Measurements from ENCODE around the gene MAGI2.
"Not testable (repeated sequence)": the region's sequence is repeated elsewhere in the genome, so short reads cannot be mapped to it uniquely, and the experiment has no call there.

MAGI2 gene

DNA sequence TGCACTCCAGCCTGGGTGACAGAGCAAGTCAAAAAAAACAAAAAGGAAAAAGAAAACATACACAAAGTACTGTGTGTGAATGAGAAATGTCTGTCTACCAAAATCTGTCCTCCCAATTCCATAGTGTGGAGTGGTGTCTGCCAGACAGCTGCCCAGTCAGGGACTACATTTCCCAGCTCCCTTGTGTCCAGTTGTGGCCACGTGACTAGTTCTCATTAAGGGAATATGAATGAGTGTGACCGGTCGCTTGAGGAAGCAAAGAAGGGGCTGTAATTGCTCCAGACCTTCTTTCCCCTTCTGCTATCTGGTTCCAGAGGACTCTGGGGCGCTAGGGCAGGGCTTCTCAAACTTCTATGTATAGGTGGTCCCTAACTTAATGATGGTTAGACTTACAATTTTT lies 1450.8 kb downstream of the MAGI2 start:
- DNase-seq: no peak

DNA sequence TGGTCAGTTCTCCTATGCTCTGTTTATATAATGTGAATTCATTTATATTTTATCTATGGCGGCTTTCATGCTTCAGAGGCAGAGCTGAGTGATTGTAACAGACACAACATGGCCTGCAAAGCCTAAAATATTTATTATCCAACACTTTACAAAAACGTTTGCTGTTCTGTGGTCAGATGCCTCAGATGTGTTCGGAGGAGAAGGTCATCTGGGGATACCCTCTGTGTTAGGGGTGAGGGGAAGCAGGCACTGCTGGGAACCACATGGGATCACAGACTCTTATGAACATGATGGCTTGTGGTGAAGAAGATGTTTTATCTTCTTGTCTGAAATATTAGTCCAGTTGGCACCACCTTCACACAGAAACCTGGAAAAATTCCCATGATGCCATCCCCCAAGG lies 1451.4 kb downstream of the MAGI2 start:
- no peak for DNase-seq

DNA sequence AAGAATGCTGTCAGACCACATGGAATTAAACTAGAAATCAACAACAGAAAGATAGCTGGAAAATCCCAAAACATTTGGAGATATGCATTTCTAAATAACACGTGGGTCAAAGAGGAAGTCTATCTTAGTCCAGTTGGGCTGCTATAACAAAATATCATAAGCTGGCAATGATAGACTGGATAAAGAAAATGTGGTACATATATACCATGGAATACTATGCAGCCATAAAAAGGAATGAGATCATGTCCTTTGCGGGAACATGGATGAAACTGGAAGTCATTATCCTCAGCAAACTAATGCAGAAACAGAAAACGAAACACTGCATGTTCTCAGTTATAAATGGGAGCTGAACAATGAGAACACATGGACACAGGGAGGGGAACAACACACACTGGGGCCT lies 1454.3 kb downstream of the MAGI2 start:
- DNase-seq: not testable (repeated sequence)

DNA sequence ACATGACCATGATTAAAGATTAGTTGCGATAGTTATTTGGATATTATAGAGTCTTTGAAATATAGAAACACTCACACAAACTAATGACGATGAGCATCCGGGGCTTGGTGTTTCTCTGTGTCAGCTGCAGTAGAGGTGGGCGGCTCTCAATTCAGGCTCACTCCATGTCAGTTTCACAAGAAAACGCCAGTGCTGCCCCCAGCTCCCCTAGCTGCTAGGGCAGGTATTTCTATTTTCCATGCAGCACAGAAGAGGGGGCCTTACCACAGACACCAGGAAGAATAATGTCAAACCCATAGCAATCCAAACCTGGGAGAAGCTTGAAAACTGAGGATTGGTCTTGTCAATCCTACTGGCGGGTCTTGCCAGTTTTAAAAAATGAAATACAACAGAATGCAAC lies 1457.8 kb downstream of the MAGI2 start:
- peak; percentile 42 for DNase-seq

DNA sequence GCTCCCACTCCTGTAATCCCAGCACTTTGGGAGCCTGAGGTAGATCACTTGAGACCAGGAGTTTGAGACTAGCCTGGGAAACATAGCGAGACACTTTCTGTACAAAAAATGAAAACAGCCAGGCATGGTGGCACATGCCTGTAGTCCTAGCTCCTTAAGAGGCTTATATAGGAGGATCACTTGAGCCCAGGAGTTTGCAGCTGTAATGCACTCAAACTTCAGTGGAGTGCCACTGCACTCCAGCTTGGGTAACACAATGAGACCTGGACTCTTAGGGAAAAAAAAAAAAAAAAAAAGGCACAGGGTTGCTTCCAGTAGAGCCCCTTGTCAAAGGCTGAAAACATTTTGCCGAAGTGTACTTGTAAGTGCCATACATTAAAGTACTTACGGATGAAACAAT lies 1459.6 kb downstream of the MAGI2 start:
- DNase-seq: no peak

DNA sequence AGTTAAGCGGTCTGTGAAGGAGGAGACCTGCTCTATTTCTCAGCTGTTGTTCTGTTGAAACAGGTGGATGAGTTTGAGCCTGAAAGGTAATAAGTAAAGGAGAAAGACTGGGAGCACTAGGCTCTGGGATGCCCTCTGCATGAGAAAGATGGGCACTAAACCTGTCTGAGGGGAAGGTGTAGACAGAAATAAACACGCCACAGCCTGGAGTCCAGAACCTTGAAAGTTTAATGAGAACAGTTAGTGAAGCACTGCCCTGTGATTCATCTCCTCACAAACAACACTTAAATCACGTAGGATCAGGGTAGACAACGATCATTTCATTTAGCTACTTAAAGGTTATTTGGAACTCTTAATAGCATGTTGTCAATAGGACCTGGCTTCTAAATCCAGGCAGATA lies 1461.8 kb downstream of the MAGI2 start:
- no peak for DNase-seq

DNA sequence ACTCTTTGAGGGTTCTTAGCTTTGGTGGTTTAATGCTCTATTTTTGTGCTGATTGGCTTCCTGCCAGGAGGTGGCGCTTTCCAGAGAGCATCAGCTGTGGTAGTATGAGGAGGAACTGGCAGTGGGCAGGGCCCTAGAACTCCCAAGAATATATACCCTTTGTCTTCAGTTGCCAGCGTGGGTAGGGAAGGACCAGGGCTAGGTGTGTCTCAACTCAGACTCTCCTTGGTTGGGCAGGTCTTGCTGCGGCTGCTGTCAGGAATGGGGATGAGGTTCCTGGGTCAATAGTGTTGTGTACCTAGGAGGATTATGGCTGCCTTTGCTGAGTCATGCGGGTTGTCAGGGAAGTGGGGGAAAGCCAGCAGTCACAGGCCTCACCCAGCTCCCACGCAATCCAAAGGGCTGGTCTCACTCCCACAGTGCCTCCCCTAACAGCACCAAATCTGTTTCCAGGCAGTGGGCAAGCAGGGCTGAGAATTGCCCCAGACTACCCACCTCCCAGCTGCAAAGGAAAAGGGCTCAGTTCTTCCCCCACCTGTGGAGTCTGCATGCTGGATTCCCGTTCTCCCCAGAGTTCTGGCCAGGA lies 1463.4 kb downstream of the MAGI2 start:
- DNase-seq: peak; percentile 97

DNA sequence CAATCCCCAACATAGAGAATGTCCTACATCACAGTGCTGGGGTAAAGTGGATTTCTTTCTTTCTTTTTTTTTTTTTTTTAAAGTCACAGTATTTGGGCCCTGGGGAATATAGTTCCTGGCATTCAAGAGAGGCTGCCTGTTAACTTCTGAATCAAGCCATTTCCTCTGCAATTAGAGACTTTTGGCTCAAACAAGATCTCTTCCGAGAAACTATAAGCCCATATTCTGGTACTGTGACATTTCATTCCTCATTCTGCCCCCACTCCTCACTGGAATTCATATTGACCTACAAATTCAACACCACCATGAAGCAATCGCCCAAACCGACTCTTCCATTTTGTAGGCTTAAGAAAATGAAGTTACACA lies 1467.5 kb downstream of the MAGI2 start:
- no peak for DNase-seq

DNA sequence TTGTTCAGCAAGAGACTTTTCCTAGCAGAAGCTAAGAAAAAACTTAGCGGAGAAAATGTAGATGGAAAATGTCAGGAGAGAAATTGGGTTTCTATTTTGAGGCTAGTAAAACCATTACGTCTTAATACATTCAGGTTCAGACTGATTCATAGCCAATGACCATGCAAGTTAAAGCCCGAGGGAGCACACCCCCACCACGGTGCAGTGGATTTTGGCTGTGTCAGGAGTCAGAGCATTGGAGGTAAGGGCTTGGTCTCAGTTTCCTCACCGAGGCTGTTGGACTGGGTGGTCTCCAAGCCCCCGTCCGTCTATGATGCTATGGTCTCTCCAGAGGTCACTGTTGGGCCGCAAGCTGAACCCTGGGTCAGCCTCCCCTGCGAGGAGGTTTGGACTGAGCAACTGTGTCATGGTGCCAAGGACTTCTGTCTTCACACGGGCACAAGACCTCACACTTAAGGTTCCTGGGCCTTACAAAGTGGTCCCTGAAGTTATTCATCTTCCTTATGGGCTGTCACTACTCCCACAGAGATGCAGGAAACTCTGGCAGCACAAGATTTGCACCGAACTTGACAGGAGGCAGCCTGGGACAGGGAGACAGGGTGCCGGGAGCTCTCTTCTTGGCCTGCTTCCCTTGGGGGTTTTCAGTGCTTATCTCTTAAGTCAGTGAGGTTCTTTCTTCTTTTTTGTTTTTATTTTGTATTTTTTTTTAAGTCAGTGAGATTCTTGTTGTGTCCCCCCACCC lies 1468.1 kb downstream of the MAGI2 start:
- no peak for DNase-seq

DNA sequence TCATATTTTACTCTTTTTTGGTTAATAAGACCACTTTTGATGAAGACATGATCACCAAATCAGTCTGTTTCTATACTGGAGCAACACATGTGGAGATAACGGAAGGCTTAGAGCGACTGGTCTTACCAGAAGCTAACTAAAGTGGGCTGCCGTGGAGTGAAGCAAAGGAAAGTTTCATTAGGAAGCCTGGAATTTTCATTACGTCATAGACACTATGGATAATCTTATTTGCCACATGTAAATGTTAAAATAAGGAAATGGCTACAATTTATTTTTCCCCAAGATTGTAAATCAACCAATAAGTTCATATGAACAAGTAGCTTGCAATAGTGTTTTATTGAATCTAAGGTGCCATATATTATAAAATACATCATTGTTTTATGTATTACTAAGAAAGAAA lies 1469.5 kb downstream of the MAGI2 start:
- DNase-seq: no peak

DNA sequence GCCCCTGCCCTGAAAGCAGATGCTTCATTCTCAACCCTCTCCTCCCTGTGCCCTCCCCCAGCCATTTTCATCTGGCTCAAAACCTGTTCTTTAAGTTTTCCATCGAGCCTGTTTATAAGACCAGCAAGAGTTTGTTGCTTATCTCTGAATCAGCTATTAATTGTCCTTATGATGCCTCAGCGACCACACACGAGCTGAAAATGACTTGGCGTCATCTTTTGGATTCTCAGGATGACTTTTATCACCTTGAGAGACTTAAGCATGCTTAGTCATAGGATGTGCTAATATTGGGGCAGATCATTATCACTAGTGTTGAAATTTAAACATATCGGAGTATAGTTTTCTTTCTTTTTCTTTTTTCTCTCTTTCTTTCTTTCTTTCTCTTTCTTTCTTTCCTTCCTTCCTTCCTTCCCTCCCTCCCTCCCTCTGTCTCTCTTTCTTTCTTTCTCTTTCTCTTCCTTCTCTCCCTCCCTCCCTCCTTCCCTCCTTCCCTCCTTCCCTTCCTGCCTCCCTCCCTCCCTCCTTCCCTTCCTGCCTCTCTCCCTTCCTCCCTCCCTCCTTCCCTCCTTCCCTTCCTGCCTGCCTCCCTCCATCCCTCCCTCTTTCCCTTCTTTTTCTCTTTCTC lies 1470.4 kb downstream of the MAGI2 start:
- no peak for DNase-seq

DNA sequence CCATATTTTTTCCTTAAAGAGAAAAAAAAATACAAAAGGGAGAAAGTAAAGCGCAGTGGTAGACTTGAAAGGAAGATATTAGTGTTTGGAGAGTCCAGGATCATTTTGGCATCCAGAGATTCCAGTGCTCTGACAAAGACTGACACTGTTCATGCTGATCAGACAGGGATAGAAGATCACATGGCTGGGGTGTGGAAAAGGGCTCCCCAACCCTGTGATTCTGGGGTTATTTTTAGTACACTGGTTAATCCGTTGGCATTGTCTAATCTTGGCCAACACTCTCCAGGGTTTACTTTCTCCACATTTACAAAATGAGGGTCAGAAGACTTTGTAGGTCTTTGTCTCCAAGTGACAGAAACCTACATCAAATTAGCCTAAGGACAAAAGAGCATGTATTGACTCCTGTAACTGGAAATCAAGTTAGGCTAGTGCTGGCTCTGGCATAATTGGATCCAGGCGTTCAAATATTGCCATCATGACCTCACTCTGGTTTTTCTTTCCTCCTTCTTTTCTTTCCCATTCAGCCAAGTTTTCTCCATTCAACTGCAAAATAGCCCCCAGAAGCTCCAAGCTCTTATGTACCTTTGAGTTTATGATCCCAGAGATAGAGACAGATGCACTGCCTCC lies 1473.3 kb downstream of the MAGI2 start:
- no peak for DNase-seq

DNA sequence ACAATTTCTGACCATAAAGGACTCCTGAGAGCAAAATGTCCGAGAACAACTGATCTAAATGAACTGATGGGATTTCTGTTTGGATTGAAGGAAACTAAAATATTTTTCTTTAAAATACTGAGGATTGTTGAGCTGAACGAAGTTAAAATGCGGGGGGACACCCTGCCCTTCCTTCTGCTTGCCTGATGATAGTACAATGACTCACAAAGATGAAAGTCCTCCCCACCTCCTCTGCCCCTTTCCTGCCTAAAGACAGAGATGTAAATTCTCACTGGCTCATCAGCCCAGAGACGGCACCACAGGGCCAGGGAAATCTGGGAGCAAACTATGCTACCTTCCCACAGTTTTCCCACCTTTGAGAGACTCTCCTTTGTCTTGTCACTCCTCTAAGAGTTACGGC lies 1474.2 kb downstream of the MAGI2 start:
- DNase-seq: no peak

DNA sequence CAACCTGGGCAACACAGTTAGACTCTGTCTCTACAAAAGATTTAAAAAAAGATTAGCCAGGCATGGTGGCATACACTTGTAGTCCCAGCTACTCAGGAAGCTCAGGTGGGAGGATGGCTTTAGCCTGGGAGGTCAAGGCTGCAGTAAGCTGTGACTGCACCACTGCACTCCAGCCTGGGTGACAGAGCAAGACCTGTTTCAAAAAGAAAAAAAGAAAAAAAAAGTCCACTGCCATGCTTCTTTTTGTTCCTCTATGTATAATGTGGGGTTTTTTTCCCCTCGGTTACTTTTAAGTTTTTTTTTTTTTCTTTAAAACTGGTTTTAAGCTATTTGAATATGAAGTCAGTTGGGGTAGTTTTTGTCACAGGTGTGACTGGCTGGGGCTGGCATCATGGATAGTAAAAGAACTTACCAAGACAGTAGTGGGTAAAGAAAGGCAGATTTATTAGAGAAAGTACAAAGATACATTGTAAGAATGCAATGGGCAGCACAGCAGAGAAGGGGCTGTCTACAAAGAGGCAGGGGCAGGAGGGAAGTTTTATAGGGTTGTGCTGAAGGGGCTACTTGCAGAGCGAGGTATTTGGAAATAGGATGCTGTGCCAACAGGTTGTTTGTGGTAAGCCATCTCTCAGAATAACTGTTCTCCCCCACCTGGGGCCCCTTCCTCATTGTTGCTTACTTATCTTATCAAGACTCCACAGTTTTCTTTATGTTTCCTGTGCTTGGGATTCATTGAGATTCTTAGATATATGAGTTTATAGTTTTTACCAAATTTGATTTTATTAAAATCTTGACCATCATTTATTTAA lies 1477.6 kb downstream of the MAGI2 start:
- DNase-seq: peak; percentile 47

DNA sequence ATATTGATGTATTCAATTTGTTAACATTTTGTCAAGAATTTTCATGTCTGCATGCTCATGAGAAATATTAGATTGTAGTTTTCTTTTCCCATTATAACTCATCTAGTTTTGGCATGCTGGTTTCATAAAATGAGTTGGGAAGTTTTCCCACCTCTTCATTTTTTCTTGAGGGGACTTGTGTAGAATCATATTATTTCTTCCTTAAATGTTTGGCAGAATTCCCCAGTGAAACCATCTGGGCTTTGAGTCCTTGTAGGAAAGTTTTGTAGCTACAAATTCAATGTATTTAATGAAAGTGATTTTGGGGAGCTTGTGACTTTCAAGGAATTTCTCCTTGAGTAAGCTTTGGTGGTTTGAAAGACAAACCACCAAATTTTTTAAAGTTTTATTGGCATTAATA lies 1481.7 kb downstream of the MAGI2 start:
- DNase-seq: no peak

DNA sequence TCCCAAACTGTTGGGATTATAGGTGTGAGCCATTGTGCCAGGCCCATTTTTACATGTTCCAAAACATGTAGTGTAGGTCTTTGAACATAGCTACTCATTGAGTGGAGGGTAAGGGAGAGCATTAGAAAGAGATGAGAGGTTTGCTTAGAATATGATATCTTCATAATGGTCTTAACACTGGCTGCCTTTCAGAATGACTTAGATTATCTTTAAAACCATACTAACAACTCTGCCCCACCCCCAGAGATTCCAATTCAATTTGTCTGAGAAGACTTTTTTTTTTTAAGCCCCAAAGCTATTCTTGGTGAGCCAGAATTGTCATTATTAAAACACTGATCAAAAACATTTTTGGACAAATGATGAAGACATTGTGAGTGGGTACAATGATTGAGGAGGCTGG lies 1486.0 kb downstream of the MAGI2 start:
- DNase-seq: no peak
